Forelimb muscle (tissue), 1 donor: ENCODE data around the gene CRACR2B. TPM values are rescaled to one million over a fixed set of nuclear protein-coding genes. Genes with fewer than 3 reads are reported as not detected.

Experiments
- DNase-seq: peaks from one replicate; pipeline ENCODE4 v3.0.0-alpha.2; 2013; ENCODE audit warnings: low read depth
- polyA plus RNA-seq: library from polyadenylated mRNA; unstranded; fragments of 120-200 nt; gene quantifications from one replicate; pipeline ENCODE4 v1.2.1, GENCODE V29; 2013; ENCODE audit not compliant: insufficient read length

Gene CRACR2B
- polyA plus RNA-seq, 1 donor = 17.6 TPM

- DNase-seq = no peak
These were observed 1.5 kb upstream of the CRACR2B start for GRCh38 chr11:826227-826621.

DNA sequence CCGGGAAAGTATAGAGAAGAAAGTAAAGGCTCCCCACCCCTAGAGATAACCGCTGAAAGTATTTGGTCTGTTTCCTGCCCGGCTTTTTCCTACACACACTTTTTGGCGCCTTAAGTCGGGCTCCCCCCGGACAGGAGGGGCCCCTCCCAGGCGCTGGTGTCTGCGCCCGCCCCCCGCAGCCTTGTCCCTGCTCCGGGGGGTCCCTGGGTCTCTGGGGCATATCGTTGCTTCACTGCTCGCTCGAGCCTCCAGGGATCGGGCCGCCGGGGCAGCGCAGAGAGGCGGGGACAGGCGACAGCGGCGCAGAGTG is 928 bp upstream of the CRACR2B start:
- DNase-seq = no peak

DNA sequence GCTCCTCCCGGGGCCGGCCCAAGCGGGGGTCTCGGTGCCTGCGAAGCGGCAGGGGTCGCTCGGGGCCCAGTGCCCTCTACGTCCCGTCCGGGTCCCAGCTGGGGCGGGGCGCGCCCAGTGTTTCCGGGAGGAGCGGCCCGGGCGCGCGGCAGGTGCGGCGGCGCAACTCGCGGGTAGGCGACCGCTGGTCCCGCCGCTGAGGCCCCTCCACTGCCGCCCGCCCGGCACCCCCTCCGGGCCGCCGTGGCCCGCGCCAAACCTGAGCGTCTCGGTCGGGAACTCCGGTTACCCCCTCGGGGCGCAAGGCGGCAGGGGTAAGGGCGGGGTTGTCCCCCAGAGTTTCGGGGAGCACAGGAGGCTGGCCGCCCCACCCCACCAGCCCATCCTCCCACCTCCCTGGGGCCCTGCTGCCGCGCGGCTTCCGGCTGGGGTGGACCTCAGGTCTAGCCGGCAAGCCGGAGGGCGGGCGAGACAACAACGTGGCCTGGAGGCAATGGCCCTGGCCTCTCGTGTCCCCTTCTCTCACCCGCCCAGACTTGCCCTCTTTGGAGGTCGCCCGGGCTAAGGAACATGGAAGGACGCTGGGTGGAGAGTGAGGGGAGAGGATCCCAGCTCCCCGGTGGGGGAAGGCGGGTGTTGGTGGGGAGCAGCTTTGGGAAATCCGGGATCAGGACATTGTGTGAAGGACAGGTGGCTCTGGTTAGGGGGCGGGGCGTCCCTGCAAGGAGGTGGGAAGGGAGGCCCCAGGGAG is 398 bp upstream of the CRACR2B start:
- DNase-seq = no peak

GRCh38 chr11:828506-829175 is 922 bp downstream of the CRACR2B start:
- DNase-seq = no peak

DNA sequence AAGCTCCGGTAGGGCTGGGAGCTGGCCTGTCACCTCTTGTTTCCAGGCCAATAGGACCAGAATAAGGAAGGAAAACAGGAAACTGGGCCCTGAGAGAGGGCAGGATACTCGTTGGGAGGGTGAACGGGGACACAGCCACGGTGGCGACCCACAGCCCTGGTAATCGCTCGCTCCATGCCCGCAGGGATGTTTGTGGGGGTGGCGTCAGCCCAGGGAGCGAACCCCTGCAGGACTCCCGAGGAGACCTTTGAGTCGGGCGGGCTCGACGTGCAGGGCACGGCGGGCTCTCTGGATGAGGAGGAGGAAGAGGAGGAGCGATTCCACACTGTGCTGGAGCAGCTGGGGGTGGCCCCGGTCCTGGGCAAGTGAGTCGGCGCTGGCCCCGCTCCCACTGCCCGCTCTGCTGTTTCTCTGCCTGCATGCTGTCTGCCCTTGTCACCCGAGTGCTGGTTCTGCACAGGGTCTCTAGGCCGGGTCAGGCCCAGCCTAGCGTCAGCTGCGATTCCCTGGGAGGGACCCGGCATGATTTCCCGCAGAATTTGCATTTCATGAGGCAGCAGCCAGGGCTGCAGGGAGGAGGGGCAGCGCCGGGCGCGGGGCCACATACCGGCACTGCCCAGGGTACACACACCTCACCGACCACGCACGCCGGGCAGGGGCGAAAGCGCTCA is 1.6 kb downstream of the CRACR2B start:
- DNase-seq = no peak

- no peak for DNase-seq
These were observed 2.2 kb downstream of the CRACR2B start for GRCh38 chr11:829847-830294.

DNA sequence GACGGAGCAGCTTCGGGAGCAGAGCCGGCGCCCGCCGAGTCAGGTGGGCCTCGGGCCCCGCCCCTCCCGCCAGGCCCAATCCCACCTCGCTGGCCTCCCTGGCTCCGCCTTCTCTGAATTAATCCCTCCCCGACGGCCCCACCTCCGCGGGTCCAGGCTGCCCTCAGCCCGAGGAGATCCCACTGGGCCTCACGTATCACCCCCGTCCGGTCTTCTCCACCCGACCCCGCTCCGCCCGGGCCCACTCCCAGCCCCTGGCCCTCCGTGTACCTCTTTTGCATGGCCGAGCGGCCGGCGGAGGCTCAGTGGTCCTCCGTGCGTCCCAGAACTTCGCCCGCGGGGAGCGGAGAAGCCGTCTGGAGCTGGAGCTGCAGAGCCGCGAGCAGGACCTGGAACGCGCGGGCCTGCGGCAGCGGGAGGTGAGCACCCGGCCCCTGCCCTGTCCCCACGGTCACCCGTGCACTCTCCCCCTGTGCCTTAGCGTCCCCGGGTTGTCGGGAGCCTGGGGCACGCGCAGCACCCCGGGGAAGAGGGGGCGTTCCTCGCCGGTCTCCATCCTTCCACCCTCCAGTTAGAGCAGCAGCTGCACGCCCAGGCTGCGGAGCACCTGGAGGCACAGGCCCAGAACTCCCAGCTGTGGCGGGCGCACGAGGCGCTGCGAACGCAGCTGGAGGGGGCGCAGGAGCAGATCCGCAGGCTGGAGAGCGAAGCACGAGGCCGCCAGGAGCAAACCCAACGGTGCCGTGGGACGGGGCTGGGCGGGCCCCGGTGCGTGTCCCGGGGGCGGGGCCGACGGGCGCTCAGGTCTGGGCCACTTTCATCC is 2.8 kb downstream of the CRACR2B start:
- DNase-seq = no peak

DNA sequence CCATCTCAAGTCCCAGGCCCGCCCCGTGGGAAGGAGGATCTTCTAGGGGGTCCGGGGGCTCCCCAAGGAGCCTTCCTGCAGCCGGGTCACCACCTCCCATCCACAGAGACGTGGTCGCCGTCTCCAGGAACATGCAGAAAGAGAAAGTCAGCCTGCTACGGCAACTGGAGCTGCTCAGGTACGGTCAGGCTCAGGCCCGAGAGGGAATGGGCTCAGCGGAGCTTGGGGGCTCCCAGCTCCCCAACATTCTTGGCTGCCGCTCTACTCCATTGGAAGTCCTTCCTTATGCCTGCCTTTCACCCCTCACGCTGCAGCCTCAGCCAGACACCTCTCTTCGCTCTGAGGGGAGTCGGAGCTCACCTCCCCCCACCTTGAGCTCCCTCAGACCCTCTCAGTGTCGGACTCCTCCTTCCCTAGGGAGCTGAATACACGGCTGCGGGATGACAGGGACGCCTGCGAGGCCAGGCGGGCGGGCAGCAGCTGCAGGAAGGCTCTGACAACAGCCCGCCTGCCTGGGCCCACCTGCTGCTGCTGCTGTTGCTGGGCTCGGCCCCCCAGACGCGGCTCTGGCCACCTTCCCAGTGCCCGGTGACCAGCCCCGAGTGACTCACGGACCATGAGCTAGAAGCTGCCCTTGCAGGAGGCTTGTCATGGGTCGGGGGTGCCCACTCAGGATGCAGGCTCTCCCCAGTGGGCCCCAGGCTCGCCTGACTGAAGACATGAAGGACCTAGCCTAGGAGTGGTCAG is 3.6 kb downstream of the CRACR2B start:
- DNase-seq = no peak

- no peak for DNase-seq
These were observed 4.3 kb downstream of the CRACR2B start for GRCh38 chr11:831961-832528.

DNA sequence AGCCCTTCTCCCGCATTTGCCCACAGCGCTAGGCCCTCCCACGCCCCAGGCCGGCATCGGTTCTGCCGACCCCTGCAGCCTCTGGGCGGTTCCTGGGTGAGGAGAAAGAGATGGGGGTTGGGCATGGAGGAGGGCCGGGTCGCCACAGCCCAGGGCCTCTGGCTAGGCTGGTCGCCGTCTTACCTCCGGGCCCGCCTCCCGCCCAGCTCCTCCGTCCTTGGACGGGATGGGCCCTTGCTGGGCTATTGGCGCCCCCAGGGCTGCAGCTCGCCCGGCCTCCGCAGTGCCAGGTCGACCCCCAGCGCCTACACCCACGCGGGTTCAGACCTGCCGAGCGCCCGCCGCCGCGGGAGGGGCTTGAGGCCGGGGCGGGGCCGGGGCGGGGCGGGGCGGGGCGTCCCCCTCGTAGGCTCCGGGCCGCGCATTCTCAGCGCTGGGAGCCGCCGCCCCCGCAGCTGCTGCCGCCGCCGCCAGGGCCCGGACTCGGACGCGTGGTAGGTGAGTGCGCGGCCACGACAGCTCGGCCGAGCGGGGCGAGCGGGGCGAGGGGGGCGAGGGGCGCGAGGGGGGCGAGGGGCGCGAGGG is 4.9 kb downstream of the CRACR2B start, which contains the start of gene CD151:
Gene CD151 (plus strand): TSS at position 424 of the 585 bp plus-strand sequence. CDS start 3,118 bp downstream, outside the sequence.
- DNase-seq = no peak

GRCh38 chr11:833114-833791 is 5.5 kb downstream of the CRACR2B start:
- DNase-seq = no peak

- DNase-seq = no peak
These were observed 6.2 kb downstream of the CRACR2B start for GRCh38 chr11:833849-834311.

- no peak for DNase-seq
These were observed 6.9 kb downstream of the CRACR2B start for GRCh38 chr11:834371-835316.

DNA sequence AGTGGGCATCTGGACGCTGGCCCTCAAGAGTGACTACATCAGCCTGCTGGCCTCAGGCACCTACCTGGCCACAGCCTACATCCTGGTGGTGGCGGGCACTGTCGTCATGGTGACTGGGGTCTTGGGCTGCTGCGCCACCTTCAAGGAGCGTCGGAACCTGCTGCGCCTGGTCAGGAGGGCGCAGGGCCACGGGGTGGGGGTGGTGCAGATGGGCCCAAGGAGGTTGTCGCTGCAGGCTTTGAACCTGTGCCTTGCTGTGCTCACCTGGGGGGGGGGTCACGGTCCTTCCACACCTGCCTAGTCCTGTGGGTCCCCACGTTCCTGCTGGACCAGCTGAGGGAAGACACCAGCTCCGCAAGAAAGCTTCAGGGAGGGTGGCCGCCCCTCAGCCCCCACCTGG is 8.6 kb downstream of the CRACR2B start:
- DNase-seq = no peak

DNA sequence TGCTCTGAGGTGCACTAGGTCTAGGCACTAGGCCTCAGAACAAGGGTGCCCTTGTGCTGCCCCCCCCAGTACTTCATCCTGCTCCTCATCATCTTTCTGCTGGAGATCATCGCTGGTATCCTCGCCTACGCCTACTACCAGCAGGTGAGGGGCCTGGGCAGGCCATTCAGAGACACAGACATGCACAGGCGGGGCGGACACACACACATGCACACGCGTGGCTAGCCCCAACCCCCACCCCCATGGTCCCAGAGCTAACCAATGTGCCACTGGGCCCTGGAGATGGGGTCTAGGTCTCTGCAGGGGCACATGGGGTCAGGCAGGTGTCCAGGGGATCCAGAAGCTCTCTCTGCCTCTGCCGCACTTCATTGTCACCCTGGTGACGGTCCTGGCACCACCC is 9.0 kb downstream of the CRACR2B start:
- DNase-seq = no peak

- no peak for DNase-seq
These were observed 9.7 kb downstream of the CRACR2B start for GRCh38 chr11:837189-837989.

DNA sequence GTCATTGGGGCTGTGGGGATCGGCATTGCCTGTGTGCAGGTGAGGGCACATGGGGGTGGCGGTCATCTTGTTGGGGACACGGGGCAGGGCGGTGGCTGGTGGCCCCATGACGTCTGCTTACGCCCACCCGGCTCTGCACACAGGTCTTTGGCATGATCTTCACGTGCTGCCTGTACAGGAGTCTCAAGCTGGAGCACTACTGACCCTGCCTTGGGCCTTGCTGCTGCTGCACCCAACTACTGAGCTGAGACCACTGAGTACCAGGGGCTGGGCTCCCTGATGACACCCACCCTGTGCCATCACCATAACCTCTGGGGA is 10.2 kb downstream of the CRACR2B start:
- no peak for DNase-seq
